ENCODE results near the gene ST7. TPM values are rescaled to one million over a fixed set of nuclear protein-coding genes. Genes with fewer than 3 reads are reported as not detected.

The ST7 gene
- total and polyA plus RNA-seq, 2 donors (not counting 3 experiments of a cell fraction or from before 2014, with no cell fraction given) = 18.6 to 24.9 TPM

- no peak overlapping the region for H3K4me2 ChIP-seq (ENCODE audit: insufficient read depth, low read length)
- H3K9ac ChIP-seq (replicated peaks; ENCODE audit: extremely low read depth, insufficient read depth, low read length) = no peak overlapping the region
- no TSS peak for BruUV-seq (replicated peaks)
- no peak overlapping the region for H2AFZ ChIP-seq (ENCODE audit: low read depth, low read length)
- DNase-seq (ENCODE audit: low read depth, low spot score) = no peak
- POLR2A ChIA-PET = no interaction called here
- TF ChIP-seq FOS (IDR thresholded peaks at IDR 0.05; ENCODE audit: borderline replicate concordance, insufficient read depth, low read length) = no peak
- no peak for TF ChIP-seq EZH2 (IDR thresholded peaks at IDR 0.05; ENCODE audit: borderline replicate concordance, low read depth, low read length, severe bottlenecking)
- no peak for TF ChIP-seq GATA2 (IDR thresholded peaks at IDR 0.05; ENCODE audit: insufficient read depth, insufficient read length, low read depth, low read length)
- TF ChIP-seq JUN (IDR thresholded peaks at IDR 0.05; ENCODE audit: borderline replicate concordance, insufficient read depth, insufficient read length, low read depth) = no peak
- TF ChIP-seq MAX (IDR thresholded peaks at IDR 0.05; ENCODE audit: insufficient read depth, insufficient read length) = no peak
- no peak for TF ChIP-seq MYC (IDR thresholded peaks at IDR 0.05; ENCODE audit: low read depth, low read length)
- TF ChIP-seq CTCF (IDR thresholded peaks at IDR 0.05; ENCODE audit: extremely low read depth in 1 of 2, insufficient read depth in 1 of 2, low read depth in 1 of 2, low read length in 2 of 2) = no peak
- TF ChIP-seq POLR2AphosphoS5 (IDR thresholded peaks at IDR 0.05; ENCODE audit: insufficient read depth, low read depth, low read length) = no peak
- TF ChIP-seq POLR2A (IDR thresholded peaks at IDR 0.05; ENCODE audit: low read depth, low read length) = no peak
- H4K20me1 ChIP-seq (replicated peaks; ENCODE audit: control insufficient read depth, extremely low read depth, insufficient read depth, low read length) = peaks cover 3% of the 10 kb centered on the region
- CTCF ChIA-PET = interaction anchor here (1.2 to 2.0 kb wide), 5 partner anchors 29 to 119 kb away, joined by 3 to 5 read pairs (median 3); no protein-coding TSS in a partner anchor
- H3K4me1 ChIP-seq (ENCODE audit: control insufficient read depth, extremely low read depth, insufficient read depth, low read length) = peaks cover 19% of the 10 kb centered on the region
- no peaks in the 10 kb centered on the region for H3K9me1 ChIP-seq (replicated peaks; ENCODE audit: control insufficient read depth, extremely low read depth, insufficient read depth, low read length)
- H3K27ac ChIP-seq (ENCODE audit: insufficient read depth, low read depth, low read length) = no peak overlapping the region
- intact Hi-C loops (cut with micrococcal nuclease) (loop anchor here (2.0 kb wide), 1 partner anchor 18 kb away; no protein-coding TSS in a partner anchor), dilution Hi-C loops (cut with MboI; ENCODE audit: extremely low pct_ligation_motif_present, low sequenced_read_pairs) (no loop called here)
- H3K79me2 ChIP-seq (ENCODE audit: control insufficient read depth, insufficient read depth, low read length) = peaks cover 11% of the 10 kb centered on the region
- H3K36me3 ChIP-seq (ENCODE audit: control insufficient read depth in 2 of 2, extremely low read depth in 1 of 2, insufficient read depth in 2 of 2, low read length in 2 of 2) = no peaks in the 10 kb centered on the region
- no peaks in the 10 kb centered on the region for H3K9me3 ChIP-seq (replicated peaks; ENCODE audit: control insufficient read depth, insufficient read depth, low read length)
- no peak for FAIRE-seq
- H3K27me3 ChIP-seq (ENCODE audit: control insufficient read depth in 2 of 2, insufficient read depth in 2 of 2, low read length in 2 of 2) = no peaks in the 10 kb centered on the region
- H3K4me3 ChIP-seq (replicated peaks in 1 of 3; ENCODE audit: insufficient read depth in 1 of 3, low read depth in 1 of 3, low read length in 3 of 3) = no peak overlapping the region
Observed at GRCh38 chr7:117038408-117038807, 85.1 kb downstream of the ST7 start.

All from endothelial cell of umbilical vein (primary cell).